Anterior cingulate cortex (tissue), 58 donors: Measurements from ENCODE around the gene NOM1.
A peak's percentile ranks its signal among the peaks of the same experiment; 100 is the strongest.
"Not testable (repeated sequence)": the region's sequence is repeated elsewhere in the genome, so short reads cannot be mapped to it uniquely, and the experiment has no call there.

Experiments
- DNase-seq, 58 donors: peaks; one replicate each; lab custom pipeline; 2025; lab: John Stamatoyannopoulos, UW

The NOM1 gene

GRCh38 chr7:156949541-156950380, at the start of gene NOM1:
NOM1 (plus strand) TSS chr7:156949712; CDS start chr7:156949738, 26 bp downstream.
- DNase-seq = peak in 57 of 58 donors; percentile 2 to 87 (median 72)

- DNase-seq = not testable (repeated sequence)
Measured at GRCh38 chr7:156900093-156900492, 49.4 kb upstream of the NOM1 start.

GRCh38 chr7:156903232-156903909, 46.1 kb upstream of the NOM1 start:
- DNase-seq = no peak

- no peak for DNase-seq
Measured at GRCh38 chr7:156906200-156906649, 43.3 kb upstream of the NOM1 start.

- no peak for DNase-seq
Measured at GRCh38 chr7:156907656-156908055, 41.9 kb upstream of the NOM1 start.

GRCh38 chr7:156909574-156910252, 39.8 kb upstream of the NOM1 start:
- not testable (repeated sequence) for DNase-seq

- DNase-seq = no peak
Measured at GRCh38 chr7:156918635-156919034, 30.9 kb upstream of the NOM1 start.

GRCh38 chr7:156919132-156919713, 30.3 kb upstream of the NOM1 start:
- no peak for DNase-seq

- no peak for DNase-seq
Measured at GRCh38 chr7:156920076-156920475, 29.4 kb upstream of the NOM1 start.

GRCh38 chr7:156920487-156921373, 28.8 kb upstream of the NOM1 start:
- DNase-seq = not testable (repeated sequence)

GRCh38 chr7:156922304-156922703, 27.2 kb upstream of the NOM1 start:
- not testable (repeated sequence) for DNase-seq

- not testable (repeated sequence) for DNase-seq
Measured at GRCh38 chr7:156925821-156926220, 23.7 kb upstream of the NOM1 start.

- no peak for DNase-seq
Measured at GRCh38 chr7:156927571-156928405, 21.7 kb upstream of the NOM1 start.

GRCh38 chr7:156928406-156928747, 21.1 kb upstream of the NOM1 start:
- DNase-seq = no peak

- no peak for DNase-seq
Measured at GRCh38 chr7:156929789-156930539, 19.5 kb upstream of the NOM1 start.

- DNase-seq = no peak
Measured at GRCh38 chr7:156932006-156932405, 17.5 kb upstream of the NOM1 start.

GRCh38 chr7:156935250-156935649, 14.3 kb upstream of the NOM1 start:
- DNase-seq = no peak

GRCh38 chr7:156936766-156937165, 12.7 kb upstream of the NOM1 start:
- DNase-seq = not testable (repeated sequence)
